Measurements from ENCODE around the gene TAB2. TPM values are rescaled to one million over a fixed set of nuclear protein-coding genes. Genes with fewer than 3 reads are reported as not detected.

The TAB2 gene
- total and polyA plus RNA-seq, 7 donors = 33.4 to 149 (median 100) TPM

DNA sequence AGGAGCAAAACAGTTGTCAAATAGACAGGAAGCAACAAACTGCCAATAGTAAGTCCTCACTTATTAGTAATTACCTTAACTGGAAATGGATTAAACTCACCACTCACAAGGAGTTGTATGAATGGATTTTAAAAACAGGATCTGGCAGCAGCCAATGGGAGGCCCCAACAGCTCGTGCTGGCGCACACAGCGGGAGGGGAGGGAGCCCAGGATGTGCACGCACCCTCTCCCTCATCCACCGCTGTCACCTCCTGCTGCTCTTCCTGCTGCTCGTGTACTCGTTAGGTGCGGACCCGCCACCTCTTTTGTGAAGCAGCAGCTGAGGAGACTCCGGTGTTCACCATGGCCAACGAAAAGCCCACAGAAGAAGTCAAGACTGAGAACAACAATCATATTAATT lies 82.5 kb downstream of the TAB2 start, which contains the start of gene SUMO4:
Gene SUMO4 (plus strand): TSS at position 213 of the 400 bp plus-strand sequence. CDS start 130 bp downstream, at position 343.
- no peaks in the 10 kb centered on the region for H3K9me3 ChIP-seq
- 97% methylated on average over 11 of the region's 11 CpGs for WGBS, 2 donors
- H3K36me3 ChIP-seq = peaks cover 0 to 78% (median 12%) of the 10 kb centered on the region in 4 donors
- H3K27me3 ChIP-seq = no peaks in the 10 kb centered on the region
- TF ChIP-seq, protein P1, sequence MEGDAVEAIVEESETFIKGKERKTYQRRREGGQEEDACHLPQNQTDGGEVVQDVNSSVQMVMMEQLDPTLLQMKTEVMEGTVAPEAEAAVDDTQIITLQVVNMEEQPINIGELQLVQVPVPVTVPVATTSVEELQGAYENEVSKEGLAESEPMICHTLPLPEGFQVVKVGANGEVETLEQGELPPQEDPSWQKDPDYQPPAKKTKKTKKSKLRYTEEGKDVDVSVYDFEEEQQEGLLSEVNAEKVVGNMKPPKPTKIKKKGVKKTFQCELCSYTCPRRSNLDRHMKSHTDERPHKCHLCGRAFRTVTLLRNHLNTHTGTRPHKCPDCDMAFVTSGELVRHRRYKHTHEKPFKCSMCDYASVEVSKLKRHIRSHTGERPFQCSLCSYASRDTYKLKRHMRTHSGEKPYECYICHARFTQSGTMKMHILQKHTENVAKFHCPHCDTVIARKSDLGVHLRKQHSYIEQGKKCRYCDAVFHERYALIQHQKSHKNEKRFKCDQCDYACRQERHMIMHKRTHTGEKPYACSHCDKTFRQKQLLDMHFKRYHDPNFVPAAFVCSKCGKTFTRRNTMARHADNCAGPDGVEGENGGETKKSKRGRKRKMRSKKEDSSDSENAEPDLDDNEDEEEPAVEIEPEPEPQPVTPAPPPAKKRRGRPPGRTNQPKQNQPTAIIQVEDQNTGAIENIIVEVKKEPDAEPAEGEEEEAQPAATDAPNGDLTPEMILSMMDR (IDR thresholded peaks at IDR 0.05) = no peak
- TF ChIP-seq POLR2A (IDR thresholded peaks at IDR 0.05) = no peak
- TF ChIP-seq POLR2AphosphoS5 (IDR thresholded peaks at IDR 0.05) = no peak
- no peak for TF ChIP-seq EP300 (IDR thresholded peaks at IDR 0.05)
- H3K4me1 ChIP-seq = peaks cover 0 to under 1% (median under 1%) of the 10 kb centered on the region in 4 donors
- no peak within 1 kb of the TSS for H3K4me3 ChIP-seq
- intact Hi-C loops (cut with DNase I) = no loop called here
- H3K27ac ChIP-seq = no peak within 1 kb of the TSS
- no peak for DNase-seq

DNA sequence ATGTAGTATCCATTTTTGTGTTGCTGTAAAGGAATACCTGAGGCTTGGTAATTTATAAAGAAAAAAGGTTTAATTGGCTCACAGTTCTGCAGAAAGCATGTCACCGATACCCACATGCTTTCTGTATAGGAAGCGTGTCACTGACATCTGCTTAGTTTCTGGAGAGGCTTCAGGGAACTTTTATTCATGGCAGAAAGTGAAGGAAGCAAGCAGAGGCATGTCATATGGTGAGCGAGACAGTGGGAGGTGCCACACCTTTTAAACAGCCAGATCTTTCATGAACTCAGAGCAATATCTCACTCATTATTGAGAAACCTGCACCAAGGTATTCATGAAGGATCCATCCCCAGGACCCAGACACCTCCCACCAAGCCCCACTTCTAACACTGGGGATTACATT lies 86.0 kb downstream of the TAB2 start:
- Histone ChIP-seq H3K36me3 (peaks cover 0 to 73% (median 11%) of the 10 kb centered on the region in 4 donors), H3K4me3 (no peak overlapping the region), H3K4me1 (no peaks in the 10 kb centered on the region), H3K9me3 (no peaks in the 10 kb centered on the region), H3K27me3 (no peaks in the 10 kb centered on the region), H3K27ac (no peak overlapping the region)
- no peak for DNase-seq
- intact Hi-C loops (cut with DNase I) = no loop called here
- TF ChIP-seq POLR2A (IDR thresholded peaks at IDR 0.05) (no peak), EP300 (IDR thresholded peaks at IDR 0.05) (no peak), POLR2AphosphoS5 (IDR thresholded peaks at IDR 0.05) (no peak)
- TF ChIP-seq, protein P1 (IDR thresholded peaks at IDR 0.05) = no peak
- WGBS, 2 donors = 94 to 100% methylated on average over 3 of the region's 3 CpGs

DNA sequence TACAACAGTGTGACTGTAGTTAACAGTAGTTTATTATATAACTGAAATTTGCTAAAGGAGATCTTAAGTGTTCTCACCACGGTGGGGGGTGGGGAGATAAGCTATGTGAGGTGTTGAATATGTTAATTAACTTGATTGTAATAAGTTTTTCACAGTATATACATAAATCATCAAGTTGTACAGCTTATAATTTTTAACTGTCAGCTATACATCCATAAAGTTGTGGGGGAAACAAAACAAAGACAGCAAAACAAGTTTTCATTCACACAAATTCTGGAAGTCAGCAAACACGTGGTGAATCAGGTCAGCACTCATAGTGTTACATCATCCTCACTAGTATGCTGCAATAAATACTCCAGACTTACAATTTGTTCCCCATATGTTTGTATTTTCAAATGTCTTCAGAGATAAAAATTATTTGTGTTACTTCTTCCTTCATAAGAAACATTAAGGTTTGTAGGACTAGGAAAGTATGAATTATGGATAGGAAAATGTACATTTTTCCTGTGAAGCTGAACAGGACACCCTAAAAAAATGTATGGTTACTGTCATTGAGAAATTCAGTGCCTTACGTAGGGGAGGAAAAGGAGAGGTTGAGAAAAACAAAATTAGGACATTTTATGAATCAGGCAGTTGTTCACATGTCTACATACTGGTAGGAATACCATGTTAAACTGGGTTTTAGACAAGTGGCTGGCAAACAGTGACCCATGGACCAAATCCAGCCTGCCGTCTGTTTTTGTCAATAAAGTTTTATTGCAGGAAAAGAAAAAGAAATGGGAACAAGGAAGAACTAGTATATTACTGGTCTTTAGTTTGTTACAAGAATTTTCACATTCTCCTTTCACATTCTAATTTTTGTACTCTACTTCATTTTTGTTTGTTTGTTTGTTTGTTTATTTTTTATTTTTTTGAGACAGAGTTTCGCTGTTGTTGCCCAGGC lies 88.6 kb downstream of the TAB2 start:
- no peak for DNase-seq
- no peaks in the 10 kb centered on the region for H3K9me3 ChIP-seq
- no peaks in the 10 kb centered on the region for H3K4me1 ChIP-seq
- H3K27ac ChIP-seq = peak overlapping the region in 1 of 4 donors; percentile 26
- H3K4me3 ChIP-seq = no peak overlapping the region
- WGBS, 2 donors = 57 to 77% methylated on average over 5 of the region's 5 CpGs
- no peaks in the 10 kb centered on the region for H3K27me3 ChIP-seq
- TF ChIP-seq POLR2A (IDR thresholded peaks at IDR 0.05) = no peak
- TF ChIP-seq EP300 (IDR thresholded peaks at IDR 0.05) = no peak
- TF ChIP-seq POLR2AphosphoS5 (IDR thresholded peaks at IDR 0.05) = no peak
- TF ChIP-seq, protein P1 (IDR thresholded peaks at IDR 0.05) = no peak
- H3K36me3 ChIP-seq = peaks cover 0 to 69% (median 7%) of the 10 kb centered on the region in 4 donors
- intact Hi-C loops (cut with DNase I) = no loop called here

DNA sequence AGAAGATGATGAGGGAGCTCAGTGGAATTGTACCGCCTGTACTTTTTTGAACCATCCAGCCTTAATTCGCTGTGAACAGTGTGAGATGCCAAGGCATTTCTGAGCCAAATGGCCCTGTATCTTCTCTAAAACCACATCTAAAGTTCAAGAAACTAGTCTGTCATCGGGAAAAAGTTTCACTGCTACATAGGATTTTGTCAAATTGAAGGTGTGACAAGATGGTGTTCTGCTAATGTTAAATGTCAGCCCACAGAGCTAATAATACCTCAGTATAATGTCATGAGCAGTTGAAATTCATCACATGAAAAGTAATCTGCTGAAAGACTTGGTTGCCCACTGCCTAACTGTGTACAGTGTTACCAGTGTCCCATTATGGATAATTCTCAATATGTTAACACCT lies 92.1 kb downstream of the TAB2 start:
- Histone ChIP-seq H3K27ac (no peak overlapping the region), H3K9me3 (no peaks in the 10 kb centered on the region), H3K27me3 (no peaks in the 10 kb centered on the region), H3K4me3 (no peak overlapping the region), H3K36me3 (peaks cover 0 to 43% (median 7%) of the 10 kb centered on the region in 4 donors), H3K4me1 (no peaks in the 10 kb centered on the region)
- DNase-seq = no peak
- TF ChIP-seq, protein P1 (IDR thresholded peaks at IDR 0.05) = no peak
- TF ChIP-seq POLR2AphosphoS5 (IDR thresholded peaks at IDR 0.05) = no peak
- no peak for TF ChIP-seq POLR2A (IDR thresholded peaks at IDR 0.05)
- TF ChIP-seq EP300 (IDR thresholded peaks at IDR 0.05) = no peak
- WGBS, 2 donors = 89 to 95% methylated on average over 3 of the region's 3 CpGs
- intact Hi-C loops (cut with DNase I) = no loop called here
